ENCODE results near the gene FUCA1.

The FUCA1 gene

GRCh38 chr1:23869051-23869450, 961 bp upstream of the FUCA1 start:
- no peak for TF ChIP-seq CTCF (IDR thresholded peaks at IDR 0.05)
- H3K9me3 ChIP-seq: no peaks in the 10 kb centered on the region
- H3K4me3 ChIP-seq (ENCODE audit: low read depth in 1 of 2, low read length in 1 of 2): peak overlapping the region in 1 of 2 experiments; percentile 88
- peaks cover 4% of the 10 kb centered on the region for H3K27me3 ChIP-seq
- peaks cover 32 to 33% of the 10 kb centered on the region in 2 experiments for H3K4me1 ChIP-seq (ENCODE audit: control insufficient read depth in 1 of 2, insufficient read depth in 1 of 2, low read depth in 1 of 2, low read length in 1 of 2)
- peak overlapping the region; percentile 84 for H3K27ac ChIP-seq
- H3K36me3 ChIP-seq: peaks cover 7% of the 10 kb centered on the region

DNA sequence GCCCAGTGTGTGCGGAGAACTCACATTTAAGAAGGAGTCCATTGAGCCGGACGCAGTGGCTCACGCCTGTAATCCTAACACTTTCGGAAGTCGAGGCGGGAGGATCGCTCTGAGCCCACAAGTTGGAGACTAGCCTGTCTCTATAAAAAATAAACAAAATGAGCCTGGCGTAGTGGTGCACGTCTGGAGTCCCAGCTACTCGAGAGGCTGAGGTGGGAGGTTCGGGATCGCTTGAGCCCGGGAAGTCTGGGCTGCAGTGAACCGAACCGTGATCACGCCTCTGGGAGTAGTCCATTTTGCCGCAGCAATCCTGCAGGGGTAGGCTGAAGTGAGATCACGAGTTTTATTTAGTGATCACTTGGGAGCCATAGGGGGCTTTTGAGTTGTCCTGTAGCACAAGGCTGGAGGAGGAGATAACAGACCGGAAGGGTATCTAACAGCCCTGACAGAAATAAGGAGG, 497 bp upstream of the FUCA1 start:
- Histone ChIP-seq H3K4me1 (ENCODE audit: control insufficient read depth in 1 of 2, insufficient read depth in 1 of 2, low read depth in 1 of 2, low read length in 1 of 2) (peaks cover 32 to 33% of the 10 kb centered on the region in 2 experiments), H3K36me3 (peaks cover 7% of the 10 kb centered on the region), H3K9me3 (no peaks in the 10 kb centered on the region), H3K27ac (peak overlapping the region; percentile 84), H3K4me3 (ENCODE audit: low read depth in 1 of 2, low read length in 1 of 2) (peak overlapping the region; percentile 88), H3K27me3 (peaks cover 4% of the 10 kb centered on the region)
- TF ChIP-seq CTCF (IDR thresholded peaks at IDR 0.05): no peak

- Histone ChIP-seq H3K9me3 (no peaks in the 10 kb centered on the region), H3K4me3 (ENCODE audit: low read depth in 1 of 2, low read length in 1 of 2) (peak overlapping the region; percentile 88), H3K27me3 (peaks cover 4% of the 10 kb centered on the region), H3K36me3 (peaks cover 13% of the 10 kb centered on the region), H3K27ac (peak overlapping the region; percentile 84), H3K4me1 (ENCODE audit: control insufficient read depth in 1 of 2, insufficient read depth in 1 of 2, low read depth in 1 of 2, low read length in 1 of 2) (peaks cover 32 to 33% of the 10 kb centered on the region in 2 experiments)
- TF ChIP-seq CTCF (IDR thresholded peaks at IDR 0.05): no peak
These were observed 572 bp downstream of the FUCA1 start for GRCh38 chr1:23867542-23867894.

GRCh38 chr1:23865543-23865930, 2.6 kb downstream of the FUCA1 start:
- H3K4me3 ChIP-seq (ENCODE audit: low read depth in 1 of 2, low read length in 1 of 2): no peak overlapping the region
- no peak overlapping the region for H3K27ac ChIP-seq
- H3K36me3 ChIP-seq: peaks cover 25% of the 10 kb centered on the region
- H3K9me3 ChIP-seq: no peaks in the 10 kb centered on the region
- peaks cover 4% of the 10 kb centered on the region for H3K27me3 ChIP-seq
- peaks cover 32 to 33% of the 10 kb centered on the region in 2 experiments for H3K4me1 ChIP-seq (ENCODE audit: control insufficient read depth in 1 of 2, insufficient read depth in 1 of 2, low read depth in 1 of 2, low read length in 1 of 2)
- TF ChIP-seq CTCF (IDR thresholded peaks at IDR 0.05): no peak

GRCh38 chr1:23864801-23865542, 3.1 kb downstream of the FUCA1 start:
- Histone ChIP-seq H3K36me3 (peaks cover 27% of the 10 kb centered on the region), H3K27me3 (peaks cover 4% of the 10 kb centered on the region), H3K9me3 (no peaks in the 10 kb centered on the region), H3K4me3 (ENCODE audit: low read depth in 1 of 2, low read length in 1 of 2) (no peak overlapping the region), H3K4me1 (ENCODE audit: control insufficient read depth in 1 of 2, insufficient read depth in 1 of 2, low read depth in 1 of 2, low read length in 1 of 2) (peaks cover 28 to 32% of the 10 kb centered on the region in 2 experiments), H3K27ac (no peak overlapping the region)
- TF ChIP-seq CTCF (IDR thresholded peaks at IDR 0.05): no peak
